Ovary (tissue), 3 donors: ENCODE results near the gene SETSIP.

ENCODE experiments used
- POLR2A ChIP-seq: fragments of 450-650 bp; IDR thresholded peaks from one replicate; pipeline ENCODE4 v1.6.1; 2017; ENCODE audit warnings: antibody characterized with exemption, mild to moderate bottlenecking, moderate library complexity
- TF ChIP-seq, protein P1 (sequence below), 3 donors: fragments of 450-650 bp in 2 of 3; fragments of 200-600 bp in 1 of 3; IDR thresholded peaks; one replicate each; pipeline versions ENCODE4 v1.5.1 to v1.8.0; 2016 to 2022; ENCODE audit warnings: antibody characterized with exemption in 3 of 3, mild to moderate bottlenecking in 1 of 3
- donor health status: DM: no; HTN: no; CAD: no.

GRCh38 chr1:92094090-92094489 is 18.9 kb upstream of the SETSIP start:
- no peak for TF ChIP-seq POLR2A
- TF ChIP-seq, protein P1, sequence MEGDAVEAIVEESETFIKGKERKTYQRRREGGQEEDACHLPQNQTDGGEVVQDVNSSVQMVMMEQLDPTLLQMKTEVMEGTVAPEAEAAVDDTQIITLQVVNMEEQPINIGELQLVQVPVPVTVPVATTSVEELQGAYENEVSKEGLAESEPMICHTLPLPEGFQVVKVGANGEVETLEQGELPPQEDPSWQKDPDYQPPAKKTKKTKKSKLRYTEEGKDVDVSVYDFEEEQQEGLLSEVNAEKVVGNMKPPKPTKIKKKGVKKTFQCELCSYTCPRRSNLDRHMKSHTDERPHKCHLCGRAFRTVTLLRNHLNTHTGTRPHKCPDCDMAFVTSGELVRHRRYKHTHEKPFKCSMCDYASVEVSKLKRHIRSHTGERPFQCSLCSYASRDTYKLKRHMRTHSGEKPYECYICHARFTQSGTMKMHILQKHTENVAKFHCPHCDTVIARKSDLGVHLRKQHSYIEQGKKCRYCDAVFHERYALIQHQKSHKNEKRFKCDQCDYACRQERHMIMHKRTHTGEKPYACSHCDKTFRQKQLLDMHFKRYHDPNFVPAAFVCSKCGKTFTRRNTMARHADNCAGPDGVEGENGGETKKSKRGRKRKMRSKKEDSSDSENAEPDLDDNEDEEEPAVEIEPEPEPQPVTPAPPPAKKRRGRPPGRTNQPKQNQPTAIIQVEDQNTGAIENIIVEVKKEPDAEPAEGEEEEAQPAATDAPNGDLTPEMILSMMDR (IDR thresholded peaks at IDR 0.05): no peak
